Left lobe of liver (tissue), 2 donors: ENCODE data around the gene ZNF618. TPM values are rescaled to one million over a fixed set of nuclear protein-coding genes. Genes with fewer than 3 reads are reported as not detected.

Experiments
- ATAC-seq: fragments of 200-7000 bp; cut with Tn5 transposase; one replicate; pipeline ENCODE4 v1.9.1; 2020; ENCODE audit warnings: mild to moderate bottlenecking, moderate library complexity
- DNase-seq: peaks from one replicate; pipeline ENCODE4 v3.0.0-alpha.2; 2020; ENCODE audit warnings: low spot score
- total RNA-seq: library from RNA; stranded (reverse); gene quantifications from one replicate; pipeline ENCODE4 v1.2.1, GENCODE V29; 2021
- donor health status: DM: no; HTN: no; CAD: no; lungs with moderate emphysema.
- donor health status: DM: no; HTN: yes; CAD: no.

ZNF618 gene
- total RNA-seq, 1 donor from 2014 or later = 5.7 TPM

DNA sequence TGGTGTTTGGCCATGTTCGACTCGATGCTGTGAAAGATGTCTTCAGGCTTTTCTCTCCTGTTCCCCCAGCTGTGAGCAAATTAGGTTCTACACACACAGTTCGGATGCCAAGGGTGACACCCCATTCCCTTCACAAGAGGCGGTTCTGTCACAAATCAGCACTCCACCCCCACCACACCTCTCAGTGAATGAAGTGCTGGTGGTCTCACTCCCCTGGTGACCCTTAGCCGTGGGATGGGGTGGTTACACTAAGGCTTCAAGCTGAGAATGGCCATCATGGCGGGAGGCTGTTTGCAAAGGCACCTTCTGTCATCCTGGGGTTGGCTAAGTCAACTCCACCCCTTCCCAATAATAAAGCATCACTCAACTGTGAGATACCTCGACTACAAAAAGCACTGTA, 175.6 kb downstream of the ZNF618 start:
- no peak for ATAC-seq
- peak; percentile 28 for DNase-seq

DNA sequence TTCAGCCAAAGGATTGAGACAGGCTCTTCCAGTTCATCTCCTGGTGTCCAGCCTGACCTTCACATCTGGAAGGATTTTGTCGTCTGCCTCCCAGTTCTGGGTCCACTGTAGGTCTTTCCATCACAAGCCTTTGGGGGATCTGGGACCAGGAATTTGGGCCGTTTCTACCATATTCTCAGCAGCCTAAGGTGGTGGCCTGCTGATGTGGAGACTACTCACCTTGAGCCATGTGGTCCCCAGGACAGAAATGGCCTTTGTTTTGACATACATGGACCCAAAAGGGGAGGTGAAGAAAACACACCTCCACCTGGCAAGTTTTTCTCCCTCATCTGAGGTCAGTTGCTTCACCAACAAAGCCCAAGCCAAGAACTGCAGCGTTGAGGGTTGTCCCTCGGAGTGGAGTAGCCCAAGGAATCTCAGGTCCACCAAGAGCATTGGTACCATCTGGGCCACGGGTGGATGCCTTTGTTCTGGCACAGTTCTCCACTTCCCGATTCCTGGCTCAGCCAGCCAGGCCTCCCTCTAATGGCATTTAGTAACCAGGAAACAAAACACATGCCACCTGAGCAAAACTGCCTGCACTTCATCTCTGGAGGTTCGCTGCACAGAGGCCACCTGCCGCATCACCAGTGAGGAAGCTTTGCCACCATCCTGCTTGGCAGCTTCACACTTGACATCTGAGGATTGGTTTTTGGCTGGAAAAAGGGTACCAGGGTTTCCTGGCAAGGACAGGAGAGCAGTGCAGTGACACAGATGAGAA, 177.3 kb downstream of the ZNF618 start:
- ATAC-seq (no peak), DNase-seq (peak; percentile 35)

DNA sequence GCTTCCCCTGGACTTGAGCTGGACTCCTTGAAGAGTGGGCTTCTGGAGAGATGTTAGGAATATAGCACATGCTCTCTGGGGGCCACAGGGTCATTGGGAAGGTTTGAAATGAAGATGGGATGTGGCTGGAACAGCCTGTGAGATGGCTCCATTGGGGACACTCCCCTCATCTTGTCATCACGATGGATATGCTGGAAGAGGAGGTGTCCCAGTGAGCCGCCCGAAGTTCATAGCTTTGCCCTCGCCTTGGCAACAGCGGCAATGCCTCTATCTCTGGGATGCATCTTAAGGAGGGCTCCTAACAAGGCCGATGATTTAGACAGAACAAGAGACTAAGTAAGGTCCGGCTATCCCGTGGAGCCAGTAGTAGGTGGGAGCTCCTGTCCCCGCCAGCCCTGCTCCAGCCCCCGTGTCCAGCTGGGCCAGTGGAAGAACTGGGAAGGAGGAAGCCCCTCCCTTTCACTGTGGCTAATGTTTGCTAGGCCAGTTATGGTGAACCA, 178.1 kb downstream of the ZNF618 start:
- DNase-seq (no peak), ATAC-seq (no peak)

DNA sequence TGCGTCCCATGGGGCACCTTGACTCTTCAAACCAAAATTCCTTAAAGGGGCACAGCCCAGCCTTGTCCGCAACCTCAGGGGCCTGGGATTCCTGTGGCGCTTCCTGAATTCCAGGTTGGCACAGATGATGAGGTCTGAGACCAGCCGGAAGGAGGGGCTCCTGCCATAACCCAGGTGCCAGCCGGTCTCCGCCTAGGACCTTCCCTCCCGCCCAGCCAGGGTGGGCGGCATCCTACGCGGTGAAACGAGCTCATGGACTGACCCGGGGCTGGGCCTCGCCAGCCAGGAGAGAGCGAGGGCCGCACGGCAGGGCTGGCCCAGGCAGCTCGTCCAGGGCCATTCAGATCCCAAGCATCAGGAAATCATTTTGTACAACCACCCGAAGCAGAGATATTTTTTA, 179.0 kb downstream of the ZNF618 start:
- ATAC-seq (no peak), DNase-seq (peak; percentile 35)

GRCh38 chr9:114055894-114056293, 179.8 kb downstream of the ZNF618 start:
- ATAC-seq (no peak), DNase-seq (no peak)

DNA sequence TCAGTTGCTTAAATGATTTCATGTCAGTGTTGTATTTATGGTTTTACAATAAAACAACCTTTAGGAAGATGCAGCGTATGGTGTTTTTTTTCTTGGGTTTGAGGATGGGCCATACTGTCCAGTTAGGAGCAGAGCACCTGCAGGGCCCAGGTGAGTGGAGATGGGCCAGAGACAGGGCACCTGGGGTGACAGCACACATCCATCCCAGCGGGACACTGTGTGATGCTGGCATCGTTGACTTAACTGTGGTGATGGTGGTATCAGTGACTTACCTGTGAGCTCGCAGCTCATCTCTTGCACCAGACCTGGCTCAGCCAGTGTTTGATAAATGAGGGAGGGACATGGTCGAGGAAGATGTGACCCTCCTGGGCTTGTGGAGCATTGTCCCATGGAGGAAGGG, 180.4 kb downstream of the ZNF618 start:
- DNase-seq (peak; percentile 39), ATAC-seq (no peak)

- peak; percentile 41 for DNase-seq
Observed at GRCh38 chr9:114057161-114057885, 181.2 kb downstream of the ZNF618 start.

DNA sequence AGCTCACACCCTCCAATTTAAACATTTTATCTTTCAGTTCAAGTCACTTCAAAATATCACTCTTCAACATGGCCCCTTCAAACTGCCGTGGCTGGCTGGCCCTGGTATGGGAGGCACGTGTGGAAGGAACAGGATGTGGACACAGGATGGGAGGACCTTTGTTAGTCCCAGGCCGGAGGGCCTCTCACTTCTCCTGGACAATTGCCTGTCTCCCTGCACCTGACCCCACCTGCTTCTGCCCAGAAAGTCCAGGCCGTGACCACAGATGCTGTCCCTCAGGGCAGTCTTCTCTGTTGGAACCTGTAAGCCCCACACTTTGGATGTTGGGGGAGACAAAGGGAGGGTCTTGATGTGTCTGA, 182.6 kb downstream of the ZNF618 start:
- DNase-seq (peak; percentile 64), ATAC-seq (peak; percentile 46)

More at GRCh38 chr9:114057161-114057885, 181.2 kb downstream of the ZNF618 start:
- ATAC-seq = no peak

DNA sequence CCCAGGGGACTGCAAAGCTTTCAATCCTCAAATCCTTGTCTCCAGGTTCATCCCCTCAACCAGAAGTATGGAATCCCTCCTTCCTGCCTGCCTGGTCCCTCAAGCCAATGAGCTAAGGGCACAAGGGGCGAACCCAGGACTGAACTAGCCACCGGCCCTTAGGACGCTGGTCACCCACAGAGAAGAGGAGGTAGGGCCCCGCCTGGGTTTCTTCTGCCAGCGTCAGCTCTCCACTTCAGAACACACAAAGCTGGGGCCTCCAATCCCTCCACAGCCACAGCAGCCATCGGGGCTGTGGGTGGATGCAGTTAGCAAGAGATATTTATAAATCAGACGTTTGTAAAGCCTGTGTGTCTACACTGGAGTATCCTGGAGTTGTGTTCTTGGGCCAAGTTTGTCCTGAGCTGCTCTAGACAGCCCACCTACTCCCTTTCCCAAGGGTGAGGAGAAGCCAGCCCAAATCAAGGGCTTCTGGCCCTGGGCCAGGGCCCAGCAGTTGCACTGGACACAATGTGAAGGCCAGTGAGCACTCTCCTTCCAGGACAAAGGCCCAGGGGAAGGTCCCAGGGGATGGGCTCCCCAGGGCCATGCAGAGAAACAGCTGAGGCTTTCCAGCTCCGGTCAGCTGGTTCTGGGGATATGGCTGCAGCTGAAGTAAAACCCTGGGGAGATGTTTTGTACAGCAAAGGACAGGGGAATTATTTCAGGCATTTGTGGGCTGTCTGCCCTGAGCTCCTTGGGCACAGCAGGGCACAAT, 183.1 kb downstream of the ZNF618 start:
- ATAC-seq = peak; percentile 56
- DNase-seq = peak; percentile 68

DNA sequence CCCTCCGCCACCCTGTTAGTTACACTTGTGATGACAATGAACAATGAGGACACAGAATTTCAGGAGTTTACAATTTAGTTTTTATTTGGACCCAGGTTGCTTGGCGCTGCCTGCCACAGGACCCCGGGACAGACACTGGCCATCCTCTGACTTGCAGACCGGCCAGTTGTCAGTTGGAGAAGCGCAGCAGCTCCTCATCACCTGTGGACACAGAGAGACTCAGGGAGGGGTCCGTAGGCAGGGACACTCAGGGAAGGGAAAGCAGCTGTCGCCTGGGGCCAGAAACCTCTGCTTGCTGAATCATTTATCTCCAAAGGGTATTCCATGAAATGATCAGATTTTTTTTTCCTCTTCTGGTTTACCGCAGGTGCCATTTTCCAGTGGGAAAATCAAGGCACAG, 184.0 kb downstream of the ZNF618 start:
- ATAC-seq = peak; percentile 7
- peak; percentile 45 for DNase-seq

GRCh38 chr9:114060711-114061110, 184.6 kb downstream of the ZNF618 start:
- peak; percentile 46 for DNase-seq
- ATAC-seq = peak; percentile 4

GRCh38 chr9:114061292-114061691, 185.2 kb downstream of the ZNF618 start:
- no peak for ATAC-seq
- no peak for DNase-seq

- ATAC-seq = peak; percentile 4
- peak; percentile 45 for DNase-seq
Observed at GRCh38 chr9:114061830-114062474, 185.8 kb downstream of the ZNF618 start.

DNA sequence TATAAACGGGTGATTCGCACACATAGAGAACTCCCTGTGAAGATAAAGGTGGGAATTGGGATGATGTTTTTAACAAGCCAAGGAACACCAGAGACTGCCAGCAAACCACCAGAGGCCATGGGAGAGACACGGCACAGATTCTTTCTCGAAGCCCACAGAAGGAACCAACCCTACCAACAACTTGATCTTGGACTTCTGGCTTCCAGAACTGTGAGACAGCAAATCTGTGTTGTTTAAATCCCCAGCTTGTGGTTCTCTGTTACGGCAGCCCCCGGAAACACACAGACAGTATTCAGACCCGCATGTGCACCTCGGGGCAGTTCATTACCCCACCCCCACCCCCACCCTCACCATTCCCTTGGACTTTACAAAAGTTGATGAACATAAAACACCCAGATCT, 189.2 kb downstream of the ZNF618 start:
- DNase-seq (no peak), ATAC-seq (no peak)

DNA sequence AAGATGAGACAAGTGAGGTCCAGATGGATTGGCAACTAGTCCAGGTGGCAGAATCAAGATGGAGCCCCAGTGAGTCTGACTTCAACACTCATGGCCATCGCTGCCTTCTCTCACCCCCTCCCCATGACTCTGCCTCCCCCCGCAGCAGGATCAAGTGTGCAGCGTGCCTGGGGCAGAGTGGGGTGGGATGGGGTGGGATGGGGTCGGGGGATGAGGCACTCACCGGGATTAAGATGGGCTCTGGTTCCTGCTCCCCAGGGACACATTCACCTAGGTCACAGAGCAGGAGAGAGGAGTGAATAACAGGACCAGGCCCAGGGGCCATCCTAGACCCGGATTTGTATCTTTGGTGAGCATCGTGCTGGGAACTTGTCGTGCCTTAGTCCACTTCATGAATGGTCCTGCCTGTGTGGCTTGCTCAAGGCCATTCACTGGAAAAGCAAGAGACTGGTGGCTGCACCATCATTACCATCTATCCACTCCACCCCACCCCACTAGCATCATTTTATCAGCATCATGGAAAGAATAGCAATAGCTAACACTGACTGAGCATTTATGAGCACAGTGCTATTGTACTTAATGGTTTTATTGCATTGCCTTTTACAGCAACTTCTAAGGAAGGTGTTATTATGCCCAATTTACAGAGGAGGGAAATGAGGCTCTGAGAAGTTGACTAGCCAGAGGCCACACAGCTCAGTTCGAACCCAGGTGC, 193.5 kb downstream of the ZNF618 start:
- ATAC-seq = peak; percentile 3
- peak; percentile 42 for DNase-seq

DNA sequence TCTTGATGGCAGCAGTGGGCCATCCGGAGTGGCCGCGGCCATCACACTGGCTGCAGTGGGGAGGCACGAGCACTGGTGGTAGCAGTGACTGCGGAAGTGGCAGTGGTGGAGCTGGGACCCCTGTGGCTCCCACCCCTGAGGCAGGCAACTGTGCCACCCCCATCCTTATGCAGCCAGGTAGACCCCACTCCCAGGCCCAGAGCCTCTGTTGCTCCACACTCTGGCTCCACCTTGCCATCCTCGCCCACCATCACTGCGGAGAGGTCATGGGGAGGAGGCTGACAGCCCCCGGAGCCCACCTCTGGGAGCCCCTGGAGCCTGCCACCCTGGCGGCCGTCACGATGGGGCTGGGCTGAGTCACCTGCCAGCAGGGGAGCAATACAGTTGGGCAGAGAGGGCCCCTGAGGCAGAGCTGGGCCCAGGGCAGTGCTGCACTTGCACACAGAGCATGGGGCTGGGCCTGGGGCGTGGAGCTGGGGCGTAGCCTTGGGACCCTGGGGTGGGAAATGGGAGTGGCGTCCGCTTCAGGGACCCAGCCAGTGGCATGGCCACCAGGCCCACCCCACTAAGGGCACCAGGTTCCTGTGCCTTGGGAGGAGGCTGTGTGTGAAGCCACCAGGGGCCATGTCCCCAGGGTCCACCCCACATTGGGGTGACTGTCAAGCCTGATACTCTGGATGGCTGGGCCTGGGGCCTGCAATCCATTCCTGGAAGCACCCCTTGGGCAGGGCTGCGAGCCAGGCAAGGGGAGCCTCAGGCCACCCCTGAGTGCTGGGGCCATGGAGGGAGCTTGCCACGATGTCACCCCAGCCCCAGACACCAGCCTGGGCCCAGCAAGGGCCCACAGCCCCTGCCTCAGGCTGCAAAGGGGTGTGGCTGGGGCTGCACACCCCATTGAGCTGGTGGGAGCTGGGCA, 194.3 kb downstream of the ZNF618 start:
- DNase-seq (peak; percentile 45), ATAC-seq (peak; percentile 20)

GRCh38 chr9:114071197-114071795, 195.2 kb downstream of the ZNF618 start:
- ATAC-seq (peak; percentile 4), DNase-seq (no peak)
